Fibroblast of the aortic adventitia (primary cell): Measurements from ENCODE around the gene RSF1. TPM values are rescaled to one million over a fixed set of nuclear protein-coding genes. Genes with fewer than 3 reads are reported as not detected.

Source experiments
- DNase-seq: peaks from one replicate; pipeline ENCODE4 v3.0.0-alpha.2; 2010; ENCODE audit warnings: low read depth
- H3K4me3 ChIP-seq: 2 replicates; pipeline ENCODE4 v1.5.1; 2011; ENCODE audit warnings: low read depth, mild to moderate bottlenecking, control low read depth, low read length, moderate library complexity
- total RNA-seq: library from RNA; depleted of rRNA; stranded (reverse); fragments of >200 nt; gene quantifications from 2 replicates; pipeline ENCODE4 v1.2.3, GENCODE V29; 2012; ENCODE audit warnings: low replicate concordance
- TF ChIP-seq, protein P1 (sequence below): IDR thresholded peaks from 2 replicates; pipeline ENCODE4 v1.5.1; 2011; ENCODE audit warnings: mild to moderate bottlenecking, low read length, control low read depth, inconsistent platforms; ENCODE audit not compliant: insufficient read depth

RSF1 gene
- total RNA-seq, 1 donor: 44.5 TPM

DNA sequence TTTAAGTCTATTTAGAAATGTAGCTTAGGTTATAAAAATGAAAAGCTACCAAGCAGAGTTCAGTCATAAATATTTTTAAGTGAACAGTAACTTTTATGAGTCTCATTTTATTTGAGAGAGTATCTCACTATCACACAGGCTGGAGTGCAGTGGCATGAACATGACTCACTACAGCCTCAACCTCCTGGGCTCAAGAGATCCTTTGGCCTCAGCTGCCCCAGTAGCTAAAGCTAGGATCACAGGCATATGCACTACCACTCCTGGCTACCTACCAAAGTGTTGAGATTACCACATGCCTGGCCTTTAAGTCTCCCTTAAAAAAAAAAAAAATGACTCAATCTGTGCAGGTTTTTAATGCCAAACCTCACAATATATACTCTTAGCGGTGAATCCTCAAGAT lies 148.3 kb downstream of the RSF1 start:
- TF ChIP-seq, protein P1, sequence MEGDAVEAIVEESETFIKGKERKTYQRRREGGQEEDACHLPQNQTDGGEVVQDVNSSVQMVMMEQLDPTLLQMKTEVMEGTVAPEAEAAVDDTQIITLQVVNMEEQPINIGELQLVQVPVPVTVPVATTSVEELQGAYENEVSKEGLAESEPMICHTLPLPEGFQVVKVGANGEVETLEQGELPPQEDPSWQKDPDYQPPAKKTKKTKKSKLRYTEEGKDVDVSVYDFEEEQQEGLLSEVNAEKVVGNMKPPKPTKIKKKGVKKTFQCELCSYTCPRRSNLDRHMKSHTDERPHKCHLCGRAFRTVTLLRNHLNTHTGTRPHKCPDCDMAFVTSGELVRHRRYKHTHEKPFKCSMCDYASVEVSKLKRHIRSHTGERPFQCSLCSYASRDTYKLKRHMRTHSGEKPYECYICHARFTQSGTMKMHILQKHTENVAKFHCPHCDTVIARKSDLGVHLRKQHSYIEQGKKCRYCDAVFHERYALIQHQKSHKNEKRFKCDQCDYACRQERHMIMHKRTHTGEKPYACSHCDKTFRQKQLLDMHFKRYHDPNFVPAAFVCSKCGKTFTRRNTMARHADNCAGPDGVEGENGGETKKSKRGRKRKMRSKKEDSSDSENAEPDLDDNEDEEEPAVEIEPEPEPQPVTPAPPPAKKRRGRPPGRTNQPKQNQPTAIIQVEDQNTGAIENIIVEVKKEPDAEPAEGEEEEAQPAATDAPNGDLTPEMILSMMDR: no peak
- no peak overlapping the region for H3K4me3 ChIP-seq
- DNase-seq: peak; percentile 95

DNA sequence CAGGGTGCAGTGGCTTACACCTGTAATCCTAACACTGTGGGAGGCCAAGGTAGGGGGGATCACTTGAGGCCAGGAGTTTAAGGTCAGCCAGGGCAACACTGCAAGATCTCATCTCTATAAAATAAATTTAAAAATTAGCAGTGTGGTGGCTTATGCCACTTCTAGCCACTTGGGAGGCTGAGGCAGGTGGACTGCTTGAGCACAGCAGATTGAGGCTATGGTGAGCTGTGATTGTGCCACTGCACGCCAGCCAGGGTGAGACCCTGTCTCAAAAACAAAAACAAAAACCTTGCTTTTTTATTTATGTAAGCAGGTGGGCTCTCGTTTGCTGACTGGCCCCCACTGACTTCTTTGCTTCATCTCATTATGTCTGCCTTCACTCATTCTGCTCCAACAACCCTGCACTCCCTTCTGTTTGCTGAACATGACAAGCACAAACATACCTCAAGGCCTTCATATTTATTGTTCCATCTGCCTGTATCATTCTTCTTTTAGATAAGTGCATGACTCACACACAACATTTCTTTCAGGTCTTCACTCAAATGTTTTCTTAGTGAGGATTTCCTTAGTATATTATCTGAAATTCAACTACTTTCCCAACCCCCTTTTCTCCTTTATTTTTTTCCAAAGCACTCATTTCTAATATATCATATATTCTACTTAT lies 150.5 kb downstream of the RSF1 start:
- peak; percentile 17 for DNase-seq
- no peak overlapping the region for H3K4me3 ChIP-seq
- TF ChIP-seq, protein P1: no peak

DNA sequence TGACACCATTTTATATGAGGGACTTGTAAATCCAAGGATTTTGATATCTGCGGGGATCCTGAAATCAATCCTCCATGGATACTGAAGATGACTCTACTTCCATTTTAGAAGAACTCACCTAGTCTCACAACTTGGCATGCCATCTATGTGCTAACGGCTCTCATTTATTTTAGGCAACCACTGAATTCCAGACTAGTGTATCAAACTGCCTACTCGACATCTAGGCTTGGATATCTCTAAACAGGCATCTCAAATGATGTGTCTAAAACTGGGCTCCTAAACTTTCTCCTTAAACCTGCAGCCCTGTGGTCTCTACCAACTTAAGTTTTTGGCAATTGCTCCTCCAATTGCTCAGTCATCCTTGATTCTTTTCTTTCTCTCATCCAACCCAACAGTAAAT lies 151.8 kb downstream of the RSF1 start:
- no peak overlapping the region for H3K4me3 ChIP-seq
- TF ChIP-seq, protein P1: no peak
- DNase-seq: no peak

DNA sequence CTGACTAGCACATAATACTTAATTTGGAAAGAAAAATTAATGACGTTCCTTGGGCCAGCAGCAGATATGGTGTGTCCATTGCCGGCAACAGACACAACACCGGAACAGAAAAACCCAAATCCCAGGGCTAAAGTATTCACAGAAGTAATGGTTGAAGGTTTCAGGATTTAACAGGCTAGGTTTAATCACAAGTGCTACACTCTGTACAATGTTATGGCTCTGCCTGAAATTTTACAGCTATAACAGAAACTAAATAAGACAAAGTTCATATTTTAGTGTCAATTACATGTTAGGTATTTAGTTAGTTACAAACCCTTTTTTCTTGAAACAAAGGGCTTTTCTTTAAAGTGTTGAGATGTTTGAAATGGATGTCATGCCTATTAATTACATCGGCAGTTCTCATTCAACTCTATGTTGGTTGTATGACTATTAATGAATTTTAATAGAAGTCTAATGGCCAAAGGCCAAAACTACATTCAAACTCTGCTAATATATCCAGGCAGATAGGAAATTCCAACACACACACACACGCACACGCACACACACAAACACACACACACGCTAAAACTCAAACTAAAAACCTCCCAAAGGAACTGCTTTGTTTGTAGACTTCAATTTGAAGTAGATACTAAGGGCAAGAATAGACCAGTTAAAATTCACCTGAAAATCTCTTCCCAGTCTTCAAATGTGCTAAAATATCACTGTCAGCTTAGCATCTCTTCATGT lies 155.1 kb downstream of the RSF1 start:
- TF ChIP-seq, protein P1: no peak
- no peak for DNase-seq
- H3K4me3 ChIP-seq: no peak overlapping the region

DNA sequence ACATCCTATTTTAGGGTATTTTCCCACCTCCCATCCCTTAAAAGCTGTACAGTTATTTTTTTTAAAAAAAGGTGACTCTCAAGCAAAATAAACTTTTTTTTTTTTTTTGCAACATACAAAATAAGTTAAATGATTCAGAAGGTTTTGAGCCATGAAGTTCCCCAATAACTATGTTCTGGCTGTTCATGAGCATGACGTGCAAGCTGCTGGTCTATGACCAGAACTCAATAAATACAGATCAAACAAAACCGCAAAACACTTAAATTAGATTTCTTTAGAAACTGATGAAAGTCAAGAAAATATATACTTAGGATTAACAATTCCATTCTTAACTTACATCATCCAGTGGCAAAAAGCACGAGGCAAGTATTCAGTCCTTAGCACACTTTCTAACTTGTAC lies 158.9 kb downstream of the RSF1 start:
- no peak for DNase-seq
- TF ChIP-seq, protein P1: no peak
- H3K4me3 ChIP-seq: no peak overlapping the region

DNA sequence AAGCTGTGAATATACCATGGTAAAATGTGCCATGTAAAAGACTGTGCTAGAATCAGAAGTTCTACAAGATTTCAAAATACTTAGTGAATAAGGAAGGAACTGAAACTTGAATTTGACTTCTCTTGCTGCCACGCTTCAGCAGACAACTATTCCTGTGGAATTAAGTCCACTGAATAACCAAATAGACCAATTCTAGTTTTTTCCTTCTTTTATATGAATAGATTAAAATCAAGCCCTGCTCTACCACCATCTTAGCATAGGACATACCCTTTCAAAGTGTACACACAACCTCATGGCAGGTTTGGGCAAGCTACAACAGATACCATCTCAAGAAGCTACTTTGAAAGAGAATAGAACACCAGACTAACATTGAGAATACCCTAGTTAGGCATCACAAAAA lies 159.6 kb downstream of the RSF1 start:
- TF ChIP-seq, protein P1: no peak
- no peak for DNase-seq
- H3K4me3 ChIP-seq: no peak overlapping the region
